Central memory CD8-positive, alpha-beta T cell (primary cell): Measurements from ENCODE around the gene CWF19L1.
A peak's percentile ranks its signal among the peaks of the same experiment; 100 is the strongest.
"Not testable (repeated sequence)": the region's sequence is repeated elsewhere in the genome, so short reads cannot be mapped to it uniquely, and the experiment has no call there.

ENCODE experiments used
- ATAC-seq: fragments of 150-1000 bp; cut with Tn5 transposase; replicated peaks from 2 replicates; pipeline ENCODE4 v1.10.0; 2022; ENCODE audit warnings: mild to moderate bottlenecking, moderate FRiP score, moderate number of reproducible peaks; ENCODE audit not compliant: poor library complexity, severe bottlenecking; ENCODE audit errors: extremely low read depth
- DNase-seq, 2 donors: peaks; one replicate each; pipeline ENCODE4 v3.0.0; 2021; ENCODE audit warnings: low spot score in 2 of 2
- H3K27ac Mint-ChIP-seq: one replicate; pipeline ENCODE4 v1.8.0; 2022; ENCODE audit warnings: low read depth, mild to moderate bottlenecking, moderate library complexity, mixed read lengths
- H3K27me3 Mint-ChIP-seq: one replicate; pipeline ENCODE4 v1.8.0; 2022; ENCODE audit warnings: mixed read lengths
- H3K36me3 Mint-ChIP-seq: one replicate; pipeline ENCODE4 v1.8.0; 2022; ENCODE audit warnings: mild to moderate bottlenecking, moderate library complexity, mixed read lengths; ENCODE audit not compliant: insufficient read depth
- H3K4me1 Mint-ChIP-seq: one replicate; pipeline ENCODE4 v1.8.0; 2022; ENCODE audit warnings: mixed read lengths
- H3K4me3 Mint-ChIP-seq: one replicate; pipeline ENCODE4 v1.8.0; 2022; ENCODE audit warnings: mild to moderate bottlenecking, moderate library complexity, mixed read lengths
- H3K9me3 Mint-ChIP-seq: one replicate; pipeline ENCODE4 v1.8.0; 2022; ENCODE audit warnings: mixed read lengths

CWF19L1 gene

DNA sequence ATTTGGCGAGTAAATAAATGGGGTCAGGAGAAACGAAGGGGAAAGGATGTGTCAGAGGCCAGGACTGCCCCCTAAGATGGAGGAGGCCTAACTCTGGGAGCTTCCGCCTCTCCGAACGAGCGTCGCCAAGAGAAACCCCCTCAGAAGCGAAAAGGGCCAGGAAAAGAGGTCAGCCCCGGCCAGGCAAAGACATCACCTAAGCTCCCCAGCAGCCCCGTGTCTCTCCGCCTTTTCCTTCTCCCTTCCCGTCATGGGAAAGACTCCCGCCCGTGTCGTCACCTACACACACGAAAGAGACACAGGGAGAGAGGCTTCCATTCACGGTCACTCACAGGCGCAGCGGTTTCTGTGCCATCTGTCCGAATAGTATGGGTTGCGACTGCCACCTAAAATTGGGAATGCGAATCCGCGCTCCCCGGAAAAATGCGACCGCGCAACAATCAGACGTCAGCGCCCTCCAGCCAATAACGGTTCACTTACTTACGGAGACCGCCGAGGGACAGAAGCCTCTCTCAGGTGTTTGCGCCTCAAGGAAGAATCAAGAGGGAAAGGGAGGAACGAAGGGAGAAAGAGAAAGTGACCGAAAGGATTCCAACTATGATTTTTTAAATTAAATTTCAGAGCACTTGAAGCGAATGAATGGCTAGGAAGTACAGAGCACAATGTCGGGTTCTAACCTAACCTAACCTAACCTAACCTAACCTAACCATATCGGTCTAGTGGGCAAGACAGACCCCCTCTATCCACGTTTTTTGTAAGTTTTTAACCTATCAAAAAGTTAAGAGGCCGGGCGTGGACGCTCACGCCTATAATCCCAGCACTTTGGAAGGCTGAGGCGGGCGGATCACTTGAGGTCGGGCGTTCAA lies at the start of gene CWF19L1:
Gene CWF19L1, minus strand, starts transcription at position 400 of the 866 bp plus-strand sequence. Its CDS starts 45 bp downstream, at position 355.
- peak; percentile 81 for ATAC-seq
- Mint-ChIP-seq H3K4me1 (peaks cover 25% of the 10 kb centered on the region), H3K36me3 (peaks cover 10% of the 10 kb centered on the region), H3K27me3 (no peaks in the 10 kb centered on the region), H3K4me3 (peak within 1 kb of the TSS; percentile 99), H3K27ac (peak within 1 kb of the TSS; percentile 98), H3K9me3 (no peaks in the 10 kb centered on the region)
- peak; percentile 46 to 60 for DNase-seq

DNA sequence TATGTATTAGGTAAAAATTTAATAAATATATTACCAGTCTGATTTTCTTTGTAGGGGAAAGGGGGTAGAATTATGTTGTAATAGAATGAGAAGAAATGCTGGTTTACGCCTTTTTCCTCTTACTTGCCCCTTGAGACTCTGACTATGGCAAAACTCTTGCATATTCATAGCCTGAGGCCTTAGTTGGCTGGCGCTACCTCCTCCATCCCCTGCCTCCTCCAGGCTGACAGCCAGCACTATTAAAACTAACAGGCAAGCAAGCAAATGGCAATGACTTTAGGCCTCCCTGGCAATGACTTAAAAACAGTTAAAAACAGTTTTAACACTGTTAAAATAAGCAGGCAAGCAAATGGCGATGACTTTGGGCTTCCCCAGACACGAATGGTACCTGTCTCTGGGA lies 48.2 kb upstream of the CWF19L1 start:
- no peaks in the 10 kb centered on the region for H3K4me1 Mint-ChIP-seq
- H3K36me3 Mint-ChIP-seq = no peaks in the 10 kb centered on the region
- ATAC-seq (no peak), DNase-seq (no peak)
- H3K4me3 Mint-ChIP-seq = no peak overlapping the region
- H3K27ac Mint-ChIP-seq = no peak overlapping the region
- H3K27me3 Mint-ChIP-seq = peaks cover 90% of the 10 kb centered on the region
- no peaks in the 10 kb centered on the region for H3K9me3 Mint-ChIP-seq

DNA sequence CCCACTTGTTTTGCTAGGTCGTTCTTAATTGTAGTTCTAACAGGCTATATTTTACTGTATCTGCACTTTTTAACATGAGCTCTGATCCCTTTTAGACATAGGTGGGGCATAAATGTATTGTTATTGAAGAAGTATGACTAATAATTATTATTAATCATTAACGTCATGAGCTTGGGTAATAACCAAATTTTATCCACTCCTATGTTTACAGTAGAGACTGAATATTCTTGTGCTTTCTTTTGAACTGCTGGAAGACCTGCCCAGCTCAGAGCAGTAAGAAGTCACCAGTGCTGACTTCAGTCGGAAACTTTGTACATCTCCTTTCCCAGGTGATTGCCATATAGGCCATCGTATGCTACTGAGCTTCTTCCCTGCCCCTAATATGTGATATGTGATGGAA lies 43.9 kb upstream of the CWF19L1 start:
- Mint-ChIP-seq H3K9me3 (no peaks in the 10 kb centered on the region), H3K4me3 (no peak overlapping the region), H3K27me3 (peaks cover 82% of the 10 kb centered on the region), H3K4me1 (no peaks in the 10 kb centered on the region), H3K27ac (no peak overlapping the region), H3K36me3 (peaks cover 2% of the 10 kb centered on the region)
- ATAC-seq (no peak), DNase-seq (no peak)

DNA sequence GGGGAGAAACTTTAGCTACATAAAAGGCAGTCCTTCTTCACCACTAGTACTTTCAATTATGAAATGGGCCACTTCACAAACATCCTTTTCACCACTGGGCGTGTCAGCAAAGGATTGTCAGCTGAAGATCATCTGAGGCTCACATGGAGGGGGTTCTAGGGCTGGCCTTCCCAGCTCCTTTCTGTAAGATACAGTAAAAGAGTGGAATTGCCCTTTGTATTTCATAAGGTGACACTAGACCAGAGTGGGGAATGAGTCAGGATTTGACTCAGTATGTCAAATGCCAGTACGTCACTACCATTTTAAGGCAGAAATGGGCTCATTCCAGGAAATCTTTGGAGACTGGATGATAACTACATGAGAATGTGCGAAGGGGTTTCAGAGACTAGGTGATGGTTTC lies 40.2 kb upstream of the CWF19L1 start:
- no peak overlapping the region for H3K4me3 Mint-ChIP-seq
- ATAC-seq (no peak), DNase-seq (no peak)
- H3K9me3 Mint-ChIP-seq = no peaks in the 10 kb centered on the region
- H3K27ac Mint-ChIP-seq = no peak overlapping the region
- H3K4me1 Mint-ChIP-seq = no peaks in the 10 kb centered on the region
- H3K27me3 Mint-ChIP-seq = peaks cover 85% of the 10 kb centered on the region
- peaks cover 2% of the 10 kb centered on the region for H3K36me3 Mint-ChIP-seq

DNA sequence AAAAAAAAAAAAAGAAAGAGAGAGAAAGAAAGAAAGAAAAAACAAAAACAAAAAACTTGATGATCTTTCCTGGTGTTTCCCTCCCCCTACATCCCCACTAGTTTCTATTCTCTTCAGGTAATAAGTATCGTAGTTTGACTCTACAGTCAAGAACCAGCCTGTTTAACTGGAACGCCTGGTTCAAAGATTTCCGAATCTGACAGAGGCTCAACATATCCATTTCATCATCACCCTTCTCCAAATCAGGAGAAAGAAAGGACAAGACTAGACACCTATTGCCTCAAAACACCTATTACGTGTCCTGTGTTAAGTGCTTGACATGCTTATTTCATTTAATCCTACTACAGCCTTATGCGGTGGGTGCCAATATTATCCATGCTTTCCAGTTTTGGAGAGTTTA lies 39.4 kb upstream of the CWF19L1 start:
- DNase-seq (no peak), ATAC-seq (no peak)
- Mint-ChIP-seq H3K4me3 (no peak overlapping the region), H3K27me3 (peaks cover 85% of the 10 kb centered on the region), H3K9me3 (no peaks in the 10 kb centered on the region), H3K27ac (no peak overlapping the region), H3K36me3 (peaks cover 2% of the 10 kb centered on the region), H3K4me1 (no peaks in the 10 kb centered on the region)

DNA sequence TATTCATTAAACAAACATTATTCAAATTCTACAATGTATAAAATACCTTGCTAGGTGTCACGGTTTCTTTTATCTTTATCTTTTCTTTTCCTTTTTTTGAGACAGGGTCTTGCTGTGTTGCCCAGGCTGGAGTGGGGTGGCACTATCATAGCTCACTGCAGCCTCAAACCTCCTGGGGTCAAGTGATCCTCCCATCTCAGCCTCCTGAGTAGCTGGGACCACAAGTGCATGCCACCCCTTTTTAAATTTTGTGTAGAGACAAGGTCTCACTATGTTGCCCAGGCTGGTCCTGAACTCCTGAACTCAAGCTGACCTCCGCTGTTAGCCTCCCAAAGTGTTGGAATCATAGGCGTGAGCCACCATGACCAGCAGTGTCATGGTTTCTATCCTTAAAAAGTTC lies 37.0 kb upstream of the CWF19L1 start:
- Mint-ChIP-seq H3K4me3 (no peak overlapping the region), H3K36me3 (peaks cover 2% of the 10 kb centered on the region), H3K9me3 (no peaks in the 10 kb centered on the region), H3K4me1 (no peaks in the 10 kb centered on the region), H3K27me3 (peaks cover 97% of the 10 kb centered on the region), H3K27ac (no peak overlapping the region)
- DNase-seq (no peak), ATAC-seq (no peak)

DNA sequence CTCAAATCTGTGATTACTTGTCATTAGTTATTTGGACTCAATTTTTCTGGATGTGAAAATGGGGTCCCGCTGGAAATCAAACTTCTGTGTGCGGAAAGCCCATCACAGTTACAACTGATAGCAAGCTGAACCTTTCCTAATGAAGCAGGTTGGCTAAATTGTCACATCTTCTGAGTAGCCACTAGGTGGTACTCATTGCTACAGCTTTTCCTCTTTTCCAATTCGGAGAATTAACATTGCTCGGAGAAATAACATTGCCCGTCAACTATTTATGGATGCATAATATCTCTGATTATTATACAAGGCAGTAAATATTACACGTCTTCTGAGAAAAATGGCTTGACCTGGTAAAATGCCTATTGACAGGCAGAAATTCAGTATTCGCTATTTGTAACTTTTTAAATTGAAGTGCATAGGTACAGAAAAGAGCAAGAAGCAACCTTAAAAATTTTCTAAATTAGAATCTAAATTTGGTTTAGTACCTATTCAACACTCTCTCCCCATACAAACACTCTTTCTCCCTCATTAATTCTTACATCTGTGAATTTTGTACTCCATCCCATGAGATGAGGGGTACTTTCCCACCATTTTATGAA lies 36.4 kb upstream of the CWF19L1 start:
- H3K27me3 Mint-ChIP-seq = peaks cover 98% of the 10 kb centered on the region
- no peaks in the 10 kb centered on the region for H3K4me1 Mint-ChIP-seq
- peaks cover 2% of the 10 kb centered on the region for H3K36me3 Mint-ChIP-seq
- no peaks in the 10 kb centered on the region for H3K9me3 Mint-ChIP-seq
- no peak for ATAC-seq
- DNase-seq = no peak
- H3K27ac Mint-ChIP-seq = no peak overlapping the region
- no peak overlapping the region for H3K4me3 Mint-ChIP-seq

DNA sequence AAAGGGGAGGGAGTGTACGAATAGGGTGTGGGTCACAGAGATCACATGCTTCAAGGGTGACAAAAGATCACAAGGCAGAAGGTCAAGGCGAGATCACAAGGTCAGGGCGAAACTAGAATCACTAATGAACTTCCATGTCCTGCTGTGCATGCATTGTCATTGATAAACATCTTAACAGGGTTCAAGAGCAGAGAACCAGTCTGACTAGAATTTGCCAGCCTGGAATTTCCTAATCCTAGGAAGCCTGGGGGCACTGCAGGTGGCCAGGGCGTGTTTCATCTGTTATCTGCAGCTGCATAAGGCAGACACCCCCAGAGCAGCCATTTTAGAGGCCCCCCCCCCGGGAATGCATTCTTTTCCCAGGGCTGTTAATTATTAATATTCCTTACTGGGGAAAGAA lies 33.7 kb upstream of the CWF19L1 start:
- DNase-seq, H3K9me3 Mint-ChIP-seq, H3K27ac Mint-ChIP-seq, ATAC-seq, H3K4me3 Mint-ChIP-seq, H3K4me1 Mint-ChIP-seq, H3K36me3 Mint-ChIP-seq: not testable (repeated sequence)
- peaks cover 82% of the 10 kb centered on the region for H3K27me3 Mint-ChIP-seq

DNA sequence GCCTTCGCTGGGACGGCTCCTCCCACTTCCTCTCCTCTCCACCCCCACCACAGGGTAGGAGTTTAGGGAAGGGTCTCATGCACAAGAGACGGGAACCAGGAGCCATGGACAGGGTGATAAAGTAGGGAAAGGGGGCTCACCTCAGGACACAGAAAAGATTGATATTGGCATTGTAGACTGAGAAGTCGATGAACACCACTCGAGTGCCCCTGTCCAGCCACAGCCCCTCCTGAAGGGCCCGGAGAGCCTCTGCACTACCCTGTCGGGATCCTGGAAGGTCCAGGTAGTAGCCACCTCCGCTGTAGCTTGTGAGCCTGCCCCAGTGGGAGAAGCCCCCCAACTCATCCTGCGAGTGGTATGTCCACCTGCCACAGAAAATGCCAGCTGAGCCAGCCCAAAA lies 29.8 kb upstream of the CWF19L1 start:
- Mint-ChIP-seq H3K36me3 (no peaks in the 10 kb centered on the region), H3K27ac (no peak overlapping the region), H3K9me3 (no peaks in the 10 kb centered on the region)

DNA sequence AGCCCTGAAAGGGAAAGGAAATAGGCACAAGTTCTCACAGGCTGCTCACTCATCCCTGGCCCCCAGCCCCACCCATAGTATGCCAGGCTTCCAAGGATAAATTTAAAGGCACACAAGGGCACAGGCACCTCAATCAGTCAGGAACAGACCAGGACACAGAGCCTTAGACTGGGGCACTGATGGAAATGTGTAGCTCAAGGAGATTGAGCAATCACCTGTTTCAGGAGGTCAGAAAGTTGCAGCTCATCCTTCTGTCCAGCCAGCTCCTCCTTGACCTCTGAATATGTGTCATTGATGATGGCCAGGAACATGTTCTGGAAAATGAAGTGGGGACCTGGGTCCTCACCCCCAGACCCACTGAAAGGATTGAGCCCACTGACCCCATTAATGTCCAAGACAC lies 25.6 kb upstream of the CWF19L1 start:
- Mint-ChIP-seq H3K27ac (no peak overlapping the region), H3K9me3 (no peaks in the 10 kb centered on the region), H3K36me3 (no peaks in the 10 kb centered on the region), H3K4me1 (no peaks in the 10 kb centered on the region), H3K4me3 (no peak overlapping the region), H3K27me3 (peaks cover 33% of the 10 kb centered on the region)
- DNase-seq = no peak
- no peak for ATAC-seq

More for the DNA sequence above, 29.8 kb upstream of the CWF19L1 start:
- DNase-seq = no peak
- no peak for ATAC-seq
- Mint-ChIP-seq H3K4me1 (no peaks in the 10 kb centered on the region), H3K27me3 (peaks cover 65% of the 10 kb centered on the region), H3K4me3 (no peak overlapping the region)

DNA sequence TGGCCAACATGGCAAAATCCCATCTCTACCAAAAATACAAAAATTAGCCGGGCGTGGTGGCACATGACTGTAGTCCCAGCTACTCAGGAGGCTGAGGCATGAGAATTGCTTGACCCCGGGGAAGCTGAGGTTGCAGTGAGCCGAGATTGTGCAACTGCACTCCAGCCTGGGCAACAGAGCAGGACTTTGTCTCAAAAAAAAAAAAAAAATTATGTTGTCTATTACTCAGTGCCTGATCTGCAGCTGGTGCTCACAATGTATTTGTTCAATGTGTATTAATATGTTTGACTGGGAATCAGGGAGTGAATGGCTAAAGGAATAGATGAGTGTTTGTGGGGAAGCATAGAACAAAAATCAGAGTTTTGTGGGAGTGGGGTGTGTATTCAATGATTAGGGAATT lies 24.9 kb upstream of the CWF19L1 start:
- not testable (repeated sequence) for H3K9me3 Mint-ChIP-seq, H3K36me3 Mint-ChIP-seq, ATAC-seq, H3K4me3 Mint-ChIP-seq, H3K27ac Mint-ChIP-seq, H3K4me1 Mint-ChIP-seq, DNase-seq
- peaks cover 33% of the 10 kb centered on the region for H3K27me3 Mint-ChIP-seq

DNA sequence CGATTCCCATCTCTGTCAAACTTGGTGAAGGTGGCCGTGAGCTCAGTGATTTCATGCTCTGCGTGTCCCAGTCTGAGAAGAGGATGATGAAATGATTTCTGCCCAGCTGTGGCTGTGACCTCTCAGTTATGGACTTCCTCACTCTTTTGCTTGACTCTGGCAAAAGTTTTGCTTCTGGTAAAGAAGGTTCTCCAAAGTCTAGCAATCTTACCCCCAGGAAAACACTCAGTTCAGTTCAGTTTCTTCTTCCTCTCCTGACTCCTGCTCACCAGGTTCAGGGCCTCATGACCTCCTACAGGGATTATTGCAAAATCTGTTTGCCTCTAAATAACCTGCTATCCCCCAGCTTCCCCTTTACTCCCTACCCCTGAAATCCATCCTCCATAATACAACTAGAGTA lies 23.9 kb upstream of the CWF19L1 start:
- Mint-ChIP-seq H3K36me3 (peaks cover 11% of the 10 kb centered on the region), H3K27ac (no peak overlapping the region), H3K27me3 (peaks cover 24% of the 10 kb centered on the region), H3K4me1 (peaks cover 10% of the 10 kb centered on the region), H3K9me3 (no peaks in the 10 kb centered on the region), H3K4me3 (no peak overlapping the region)
- ATAC-seq = no peak
- no peak for DNase-seq

DNA sequence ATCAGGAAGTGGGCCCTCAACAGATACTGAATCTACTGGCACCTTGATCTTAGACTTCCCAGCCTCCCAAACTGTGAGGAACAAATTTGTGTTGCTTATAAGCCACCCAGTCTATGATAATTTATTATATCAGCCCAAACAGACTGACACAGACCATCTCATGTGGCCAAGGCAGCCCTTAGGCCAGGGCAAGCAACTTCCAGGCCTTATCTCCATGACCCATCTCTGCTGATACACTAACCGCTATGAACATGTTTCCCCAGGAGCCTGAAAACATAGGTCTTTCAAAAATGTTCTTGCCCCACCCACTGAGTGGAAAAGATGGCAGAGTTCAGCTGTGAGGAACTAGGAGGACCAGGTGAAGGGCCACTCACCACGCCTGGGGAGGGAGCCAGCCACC lies 22.2 kb upstream of the CWF19L1 start:
- Mint-ChIP-seq H3K4me3 (no peak overlapping the region), H3K27ac (peak overlapping the region; percentile 54), H3K36me3 (peaks cover 20% of the 10 kb centered on the region), H3K9me3 (no peaks in the 10 kb centered on the region), H3K4me1 (peaks cover 20% of the 10 kb centered on the region), H3K27me3 (peaks cover 8% of the 10 kb centered on the region)
- DNase-seq (no peak), ATAC-seq (no peak)
